Gastrocnemius medialis (tissue), 4 donors: ENCODE measurements around the gene LTK.

ENCODE experiments used
- CTCF ChIP-seq, 5 experiments: fragments of 450-650 bp in 3 of 5; fragments of 200-600 bp in 2 of 5; sonication (generic) in 2 of 5; IDR thresholded peaks in 4 of 5; conservative IDR thresholded peaks in 1 of 5; 1 replicate in 4 of 5; 2 replicates in 1 of 5; pipeline ENCODE4 v1.5.1; 2016 to 2019; ENCODE audit warnings: antibody characterized with exemption in 5 of 5, mild to moderate bottlenecking in 3 of 5, moderate library complexity in 3 of 5
- POLR2A ChIP-seq, 2 donors: fragments of 450-650 bp; IDR thresholded peaks; one replicate each; pipeline ENCODE4 v1.6.1; 2017; ENCODE audit warnings: antibody characterized with exemption in 2 of 2, mild to moderate bottlenecking in 2 of 2, moderate library complexity in 2 of 2

- TF ChIP-seq CTCF (IDR thresholded peaks at IDR 0.05 in 4 of 5, conservative IDR thresholded peaks at IDR 0.05 in 1 of 5) (no peak), POLR2A (IDR thresholded peaks at IDR 0.05) (no peak)
These were observed 9.5 kb upstream of the LTK start for GRCh38 chr15:41523097-41523496.
